ENCODE measurements around the gene PTPRU.
"Not testable (repeated sequence)": the region's sequence is repeated elsewhere in the genome, so short reads cannot be mapped to it uniquely, and the experiment has no call there.

- not testable (repeated sequence) for TF ChIP-seq ZFP3 (CRISPR knock-in tag; IDR thresholded peaks at IDR 0.05); ESRRG (CRISPR knock-in tag; IDR thresholded peaks at IDR 0.05); ZNF8 (CRISPR knock-in tag; IDR thresholded peaks at IDR 0.05); ZFP30 (CRISPR knock-in tag; IDR thresholded peaks at IDR 0.05); RARB (CRISPR knock-in tag; IDR thresholded peaks at IDR 0.05); CSRNP3 (CRISPR knock-in tag; IDR thresholded peaks at IDR 0.05); PATZ1 (CRISPR knock-in tag; IDR thresholded peaks at IDR 0.05; ENCODE audit: borderline replicate concordance); ZC3H10 (CRISPR knock-in tag; IDR thresholded peaks at IDR 0.05); SNAI2 (CRISPR knock-in tag; IDR thresholded peaks at IDR 0.05); ARNTL (CRISPR knock-in tag; IDR thresholded peaks at IDR 0.05; ENCODE audit: borderline replicate concordance, low read depth); OSR1 (CRISPR knock-in tag; IDR thresholded peaks at IDR 0.05)
These were observed 14.1 kb upstream of the PTPRU start for GRCh38 chr1:29222260-29222659.

Data from SK-N-SH treated with all-trans-retinoic acid at 6 μM for 48 hours (cell line).